Measurements from ENCODE around the gene DYNLL2.
"Not testable (repeated sequence)": the region's sequence is repeated elsewhere in the genome, so short reads cannot be mapped to it uniquely, and the experiment has no call there.

DYNLL2 gene

GRCh38 chr17:58107306-58107705 is 24.1 kb downstream of the DYNLL2 start:
- FAIRE-seq = no peak

- FAIRE-seq = no peak
Observed at GRCh38 chr17:58109197-58109596, 26.0 kb downstream of the DYNLL2 start.

GRCh38 chr17:58110012-58110411 is 26.8 kb downstream of the DYNLL2 start:
- FAIRE-seq = no peak

GRCh38 chr17:58111676-58112075 is 28.5 kb downstream of the DYNLL2 start:
- no peak for FAIRE-seq

- FAIRE-seq = no peak
Observed at GRCh38 chr17:58112970-58113631, 29.9 kb downstream of the DYNLL2 start.

- FAIRE-seq = no peak
Observed at GRCh38 chr17:58113947-58114346, 30.7 kb downstream of the DYNLL2 start.

- FAIRE-seq = no peak
Observed at GRCh38 chr17:58117382-58117781, 34.2 kb downstream of the DYNLL2 start.

GRCh38 chr17:58119491-58119890 is 36.3 kb downstream of the DYNLL2 start:
- FAIRE-seq = no peak

GRCh38 chr17:58120195-58120822 is 37.1 kb downstream of the DYNLL2 start:
- FAIRE-seq = no peak

- peak; percentile 69 for FAIRE-seq
Observed at GRCh38 chr17:58121925-58122324, 38.7 kb downstream of the DYNLL2 start.

- FAIRE-seq = no peak
Observed at GRCh38 chr17:58127846-58128245, 44.6 kb downstream of the DYNLL2 start.

- not testable (repeated sequence) for FAIRE-seq
Observed at GRCh38 chr17:58132697-58133096, 49.5 kb downstream of the DYNLL2 start.

- no peak for FAIRE-seq
Observed at GRCh38 chr17:58136669-58137279, 53.6 kb downstream of the DYNLL2 start.

GRCh38 chr17:58141505-58141904 is 58.3 kb downstream of the DYNLL2 start:
- no peak for FAIRE-seq

- FAIRE-seq = not testable (repeated sequence)
Observed at GRCh38 chr17:58143335-58143734, 60.1 kb downstream of the DYNLL2 start.

- FAIRE-seq = no peak
Observed at GRCh38 chr17:58144801-58145200, 61.6 kb downstream of the DYNLL2 start.
